Astrocyte (in vitro differentiated cells and primary cell): Measurements from ENCODE around the gene RANBP17.

Source experiments
- EZH2 ChIP-seq: IDR thresholded peaks from 2 replicates; pipeline ENCODE4 v1.6.1; 2012; ENCODE audit warnings: mild to moderate bottlenecking, low read length, inconsistent platforms; ENCODE audit not compliant: insufficient read depth
- TF ChIP-seq, protein P1 (sequence below): IDR thresholded peaks from 2 replicates; pipeline ENCODE4 v1.5.1; 2011; ENCODE audit warnings: low read depth, mild to moderate bottlenecking, inconsistent platforms, low read length, moderate library complexity; ENCODE audit not compliant: insufficient read depth

DNA sequence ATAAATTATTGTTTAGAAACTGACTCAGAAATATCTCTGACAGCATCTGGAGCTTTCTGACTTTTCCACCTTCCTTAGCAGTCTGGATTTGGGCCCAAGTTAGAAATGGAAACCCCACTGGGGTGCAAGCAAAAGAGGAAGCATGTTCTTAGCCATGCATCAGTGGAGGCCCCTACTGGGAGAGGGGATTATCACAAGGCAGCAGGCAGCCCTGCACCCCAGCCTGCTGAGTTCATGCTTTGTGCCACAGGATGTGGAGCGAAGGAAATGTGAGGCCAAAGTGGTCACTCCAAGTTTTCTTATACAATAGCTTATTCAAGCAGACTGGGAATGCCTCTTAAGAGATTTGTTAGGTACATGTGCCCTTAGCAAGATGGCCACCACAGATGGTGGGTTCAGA is 300.8 kb downstream of the RANBP17 start:
- no peak for TF ChIP-seq EZH2
- TF ChIP-seq, protein P1, sequence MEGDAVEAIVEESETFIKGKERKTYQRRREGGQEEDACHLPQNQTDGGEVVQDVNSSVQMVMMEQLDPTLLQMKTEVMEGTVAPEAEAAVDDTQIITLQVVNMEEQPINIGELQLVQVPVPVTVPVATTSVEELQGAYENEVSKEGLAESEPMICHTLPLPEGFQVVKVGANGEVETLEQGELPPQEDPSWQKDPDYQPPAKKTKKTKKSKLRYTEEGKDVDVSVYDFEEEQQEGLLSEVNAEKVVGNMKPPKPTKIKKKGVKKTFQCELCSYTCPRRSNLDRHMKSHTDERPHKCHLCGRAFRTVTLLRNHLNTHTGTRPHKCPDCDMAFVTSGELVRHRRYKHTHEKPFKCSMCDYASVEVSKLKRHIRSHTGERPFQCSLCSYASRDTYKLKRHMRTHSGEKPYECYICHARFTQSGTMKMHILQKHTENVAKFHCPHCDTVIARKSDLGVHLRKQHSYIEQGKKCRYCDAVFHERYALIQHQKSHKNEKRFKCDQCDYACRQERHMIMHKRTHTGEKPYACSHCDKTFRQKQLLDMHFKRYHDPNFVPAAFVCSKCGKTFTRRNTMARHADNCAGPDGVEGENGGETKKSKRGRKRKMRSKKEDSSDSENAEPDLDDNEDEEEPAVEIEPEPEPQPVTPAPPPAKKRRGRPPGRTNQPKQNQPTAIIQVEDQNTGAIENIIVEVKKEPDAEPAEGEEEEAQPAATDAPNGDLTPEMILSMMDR: peak; percentile 28
